Left renal cortex interstitium (tissue), 4 donors: Measurements from ENCODE around the gene GUK1. TPM values are rescaled to one million over a fixed set of nuclear protein-coding genes. Genes with fewer than 3 reads are reported as not detected.
"Not testable (repeated sequence)": the region's sequence is repeated elsewhere in the genome, so short reads cannot be mapped to it uniquely, and the experiment has no call there.

Experiments
- DNase-seq, 4 donors: peaks; one replicate each; pipeline ENCODE4 v3.0.0-alpha.2; 2013; ENCODE audit warnings: low read depth in 4 of 4, low spot score in 2 of 4, missing footprints in 1 of 4
- polyA plus RNA-seq, 4 donors: library from polyadenylated mRNA; unstranded; fragments of 120-200 nt; gene quantifications; one replicate each; pipeline ENCODE4 v1.2.1, GENCODE V29; 2013; ENCODE audit not compliant: insufficient read length in 4 of 4

The GUK1 gene
- polyA plus RNA-seq, 4 donors = 107 to 169 (median 142) TPM

- DNase-seq = no peak
Measured at GRCh38 chr1:228104526-228105269, 35.4 kb upstream of the GUK1 start.

- DNase-seq = no peak
Measured at GRCh38 chr1:228105270-228105995, 34.6 kb upstream of the GUK1 start.

- no peak for DNase-seq
Measured at GRCh38 chr1:228105996-228106799, 33.9 kb upstream of the GUK1 start.

GRCh38 chr1:228106800-228107054 is 33.4 kb upstream of the GUK1 start:
- no peak for DNase-seq

GRCh38 chr1:228107636-228108035 is 32.4 kb upstream of the GUK1 start:
- no peak for DNase-seq

DNA sequence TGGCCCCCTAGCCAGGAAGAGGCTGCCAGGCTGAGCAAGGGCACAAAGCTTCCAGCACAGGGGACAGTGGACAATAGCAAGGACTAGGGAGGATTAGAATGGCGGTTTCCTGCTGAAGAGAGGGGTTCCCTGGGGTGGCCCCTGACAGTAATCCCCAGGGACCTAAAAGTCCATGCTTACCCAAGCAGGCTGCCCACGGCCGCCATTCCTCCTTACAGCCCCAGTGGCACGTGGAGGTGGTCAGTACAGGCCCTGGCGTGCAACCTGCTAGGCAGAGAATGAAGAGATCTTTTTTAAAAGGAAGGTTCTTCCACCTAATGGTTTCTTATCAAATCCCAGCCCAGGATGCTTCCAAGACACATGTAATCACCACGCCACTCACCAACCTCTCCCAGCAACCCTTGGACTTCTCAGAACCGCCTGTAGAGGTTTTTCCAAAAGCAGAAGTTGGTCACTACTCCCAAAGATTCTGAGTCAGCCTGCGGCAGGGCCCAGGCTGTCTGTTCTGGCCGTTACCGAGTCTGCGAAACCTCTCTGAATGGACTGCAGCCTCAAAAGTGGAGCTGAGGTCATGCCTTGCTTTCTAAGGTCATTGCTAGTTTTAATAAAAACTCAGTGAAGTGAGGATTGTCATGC is 31.9 kb upstream of the GUK1 start:
- no peak for DNase-seq

- no peak for DNase-seq
Measured at GRCh38 chr1:228108742-228109072, 31.4 kb upstream of the GUK1 start.

DNA sequence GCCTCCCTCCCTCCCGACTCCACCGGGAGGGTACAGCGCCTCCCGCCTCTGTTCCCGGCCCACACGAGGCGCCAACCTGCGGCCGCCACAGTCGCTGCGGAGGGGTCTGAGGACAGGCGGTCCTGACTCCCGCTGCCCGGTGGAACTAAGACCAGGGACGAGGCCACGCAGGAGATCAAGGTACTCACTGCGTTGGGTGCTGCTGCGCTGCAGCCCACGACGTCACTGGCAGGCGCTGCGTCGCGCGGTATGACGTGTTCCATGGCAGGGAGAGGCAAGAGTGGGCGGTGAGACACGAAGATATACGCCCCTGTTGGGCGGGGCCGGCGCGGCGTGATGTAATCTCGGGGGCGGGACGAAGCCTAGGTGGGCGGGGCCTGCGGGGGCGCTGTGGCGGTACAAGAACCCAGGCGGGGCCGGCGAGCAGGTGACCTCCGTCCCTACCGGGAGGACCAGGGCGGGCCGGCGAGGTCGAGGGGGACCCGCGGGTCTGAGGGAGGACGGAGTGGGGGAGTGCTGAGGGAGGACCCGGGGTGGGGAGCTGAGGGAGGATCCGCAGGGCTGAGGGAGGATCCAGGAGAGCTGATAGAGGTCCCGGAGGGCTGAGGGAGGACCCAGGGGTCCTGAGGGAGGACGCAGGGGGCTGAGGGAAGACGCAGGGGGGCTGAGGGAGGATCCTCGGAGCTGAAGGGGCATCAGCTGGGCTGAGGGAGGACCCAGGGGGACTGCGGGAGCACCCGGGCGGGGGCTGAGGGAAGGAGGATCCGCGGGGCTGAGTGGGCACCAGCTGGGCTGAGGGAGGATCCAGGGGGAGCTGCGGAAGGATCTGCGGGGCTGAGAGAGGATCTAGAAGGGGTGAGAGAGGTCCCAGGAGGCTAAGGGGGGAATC is 30.8 kb upstream of the GUK1 start, which contains the start of gene MRPL55:
MRPL55 (minus strand) TSS at position 227 of the 889 bp plus-strand sequence. CDS start 1,039 bp downstream, outside the sequence.
- peak; percentile 89 to 95 (median 92) for DNase-seq

GRCh38 chr1:228109962-228110488 is 30.1 kb upstream of the GUK1 start:
- DNase-seq = peak in 1 of 4 donors; percentile 16

GRCh38 chr1:228110556-228110955 is 29.5 kb upstream of the GUK1 start:
- no peak for DNase-seq

DNA sequence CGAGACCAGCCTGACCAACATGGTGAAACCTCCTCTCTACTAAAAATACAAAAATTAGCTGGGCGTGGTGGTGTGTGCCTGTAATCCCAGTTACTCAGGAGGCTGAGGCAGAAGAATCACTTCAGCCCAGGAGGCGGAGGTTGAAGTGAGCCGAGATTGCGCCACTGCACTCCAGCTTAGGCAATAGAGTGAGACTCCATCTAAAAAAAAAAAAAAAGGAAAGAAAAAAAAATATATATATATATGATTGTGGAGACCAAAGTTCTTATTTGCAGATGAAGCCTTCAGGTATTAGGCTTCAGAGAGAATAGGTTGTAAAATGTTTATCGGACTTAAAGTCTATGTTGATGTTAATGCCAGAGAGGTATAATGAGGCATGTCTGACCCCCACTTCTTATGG is 28.8 kb upstream of the GUK1 start:
- not testable (repeated sequence) for DNase-seq

GRCh38 chr1:228112167-228112566 is 27.9 kb upstream of the GUK1 start:
- DNase-seq = no peak

DNA sequence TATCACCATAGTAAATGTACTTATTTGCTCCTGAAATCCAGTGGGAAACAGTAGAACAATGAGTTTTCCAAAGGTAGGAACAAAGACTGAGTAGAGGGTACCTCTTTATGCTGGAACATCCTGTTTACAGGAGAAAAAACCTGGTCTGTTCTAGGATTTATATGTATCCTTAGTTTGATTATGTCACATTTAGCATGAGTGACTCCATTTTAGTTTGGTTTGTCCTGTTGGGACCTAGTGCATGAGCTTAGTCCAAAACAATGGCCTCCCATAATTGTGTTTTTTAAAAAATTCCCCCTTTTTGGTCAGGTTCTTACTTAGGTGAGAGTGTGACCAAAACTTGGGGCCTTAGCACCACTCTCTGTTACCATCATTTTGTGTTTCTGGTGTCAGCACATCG is 27.5 kb upstream of the GUK1 start:
- no peak for DNase-seq

DNA sequence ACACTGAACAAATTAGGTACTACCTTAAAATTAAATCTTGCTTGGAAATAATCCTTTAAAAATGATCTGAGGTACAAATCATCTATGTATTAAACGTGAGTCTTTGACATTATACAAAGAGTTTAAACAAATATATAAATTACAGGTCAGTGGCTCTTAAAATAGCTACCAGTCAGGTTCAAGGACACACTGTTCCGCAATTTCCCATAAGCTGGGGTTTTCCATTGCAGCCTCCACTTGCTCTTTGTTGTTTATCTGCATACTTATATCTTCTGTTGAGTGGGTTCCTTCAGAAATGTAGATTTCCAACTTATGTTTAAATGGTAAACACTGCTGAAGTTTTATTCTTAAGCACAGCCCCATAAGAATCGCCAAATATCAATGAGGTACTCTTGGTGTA is 25.3 kb upstream of the GUK1 start:
- DNase-seq = no peak

- DNase-seq = no peak
Measured at GRCh38 chr1:228117335-228117734, 22.7 kb upstream of the GUK1 start.

DNA sequence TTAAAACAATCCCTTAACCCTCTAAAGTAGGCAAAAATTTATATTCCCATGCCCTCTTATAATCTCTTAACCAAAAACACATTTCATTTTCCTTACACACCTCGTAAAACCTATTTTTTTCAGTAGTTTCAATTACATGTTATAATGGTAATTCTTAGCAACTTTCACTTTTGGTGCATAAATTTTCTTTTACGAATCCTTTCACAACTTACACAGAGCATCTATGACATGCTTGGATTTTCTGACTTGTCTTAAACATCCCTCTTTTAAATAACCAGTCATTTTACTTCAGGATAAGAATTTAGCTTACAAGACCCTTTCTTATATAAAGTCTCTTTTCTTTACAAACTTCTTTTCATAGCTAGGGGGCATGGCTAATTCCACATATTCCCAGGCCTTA is 22.0 kb upstream of the GUK1 start:
- no peak for DNase-seq

- DNase-seq = no peak
Measured at GRCh38 chr1:228120351-228120750, 19.7 kb upstream of the GUK1 start.

GRCh38 chr1:228120857-228121489 is 19.1 kb upstream of the GUK1 start:
- DNase-seq = no peak

- DNase-seq = no peak
Measured at GRCh38 chr1:228122921-228123441, 17.1 kb upstream of the GUK1 start.
